WTC11 (cell line): ENCODE measurements around the gene CALY. TPM values are rescaled to one million over a fixed set of nuclear protein-coding genes. Genes with fewer than 3 reads are reported as not detected.

Experiments used
- ATAC-seq: fragments of 200-7000 bp; cut with Tn5 transposase; 2 replicates; pipeline ENCODE4 v1.10.0; 2021; ENCODE audit warnings: mild to moderate bottlenecking, moderate library complexity
- CTCF ChIA-PET: fragments of 300-600 bp; sonication (Branson Sonifier 250); formaldehyde crosslinking; loops from one replicate; lab custom pipeline; 2021; ENCODE audit warnings: antibody characterized with exemption; lab: Charles Lee
- POLR2A ChIA-PET: fragments of 350-600 bp; sonication (Branson Sonifier 250); formaldehyde crosslinking; loops from one replicate; lab custom pipeline; 2021; ENCODE audit warnings: antibody characterized with exemption; lab: Charles Lee
- DNase-seq: peaks from one replicate; pipeline ENCODE4 v3.0.0; 2021; ENCODE audit warnings: low spot score
- H3K27ac Mint-ChIP-seq: 2 replicates; pipeline ENCODE4 v1.8.0; 2021; ENCODE audit warnings: mixed read lengths
- H3K27me3 Mint-ChIP-seq: 2 replicates; pipeline ENCODE4 v1.8.0; 2021; ENCODE audit warnings: low read depth, mild to moderate bottlenecking, moderate library complexity, mixed read lengths
- H3K36me3 Mint-ChIP-seq: 2 replicates; pipeline ENCODE4 v1.8.0; 2021; ENCODE audit warnings: mixed read lengths
- H3K4me1 Mint-ChIP-seq: 2 replicates; pipeline ENCODE4 v1.8.0; 2022; ENCODE audit warnings: mixed read lengths
- H3K4me3 Mint-ChIP-seq: 2 replicates; pipeline ENCODE4 v1.8.0; 2021; ENCODE audit warnings: mild to moderate bottlenecking, moderate library complexity, mixed read lengths
- H3K9me3 Mint-ChIP-seq: 2 replicates; pipeline ENCODE4 v1.8.0; 2021; ENCODE audit warnings: mixed read lengths
- E2F4 ChIP-seq: sonication (generic); formaldehyde crosslinking; IDR thresholded peaks from 2 replicates; pipeline ENCODE4 v1.8.1; 2022; ENCODE audit warnings: low read depth, mild to moderate bottlenecking, moderate library complexity, missing genetic modification reagents, borderline replicate concordance
- ERG ChIP-seq: fragments of 250-450 bp; sonication (Bioruptor Pico); IDR thresholded peaks from 2 replicates; pipeline ENCODE4 v1.8.0; 2021; ENCODE audit warnings: mild to moderate bottlenecking
- GABPB1 ChIP-seq: sonication (generic); formaldehyde crosslinking; IDR thresholded peaks from 2 replicates; pipeline ENCODE4 v1.8.1; 2023; ENCODE audit warnings: mild to moderate bottlenecking, missing genetic modification reagents
- KAT7 ChIP-seq: sonication (generic); formaldehyde crosslinking; IDR thresholded peaks from 2 replicates; pipeline ENCODE4 v1.8.1; 2023; ENCODE audit warnings: missing genetic modification reagents, mild to moderate bottlenecking, borderline replicate concordance
- NR1H2 ChIP-seq: sonication (generic); formaldehyde crosslinking; IDR thresholded peaks from 2 replicates; pipeline ENCODE4 v1.9.0; 2021; ENCODE audit warnings: mild to moderate bottlenecking, moderate library complexity, missing genetic modification reagents
- OVOL2 ChIP-seq: fragments of 250-450 bp; sonication (Bioruptor Pico); IDR thresholded peaks from 2 replicates; pipeline ENCODE4 v1.9.0; 2021; ENCODE audit warnings: mild to moderate bottlenecking, borderline replicate concordance
- RELA ChIP-seq: sonication (generic); formaldehyde crosslinking; IDR thresholded peaks from 2 replicates; pipeline ENCODE4 v1.8.1; 2022; ENCODE audit warnings: missing genetic modification reagents, mild to moderate bottlenecking, borderline replicate concordance
- SMAD4 ChIP-seq: sonication (generic); formaldehyde crosslinking; IDR thresholded peaks from 2 replicates; pipeline ENCODE4 v1.8.0; 2022; ENCODE audit warnings: mild to moderate bottlenecking, missing genetic modification reagents
- SP1 ChIP-seq: sonication (generic); formaldehyde crosslinking; conservative IDR thresholded peaks from 2 replicates; pipeline ENCODE4 v1.8.1; 2022; ENCODE audit warnings: missing genetic modification reagents
- ZNF263 ChIP-seq: sonication (generic); formaldehyde crosslinking; IDR thresholded peaks from 2 replicates; pipeline ENCODE4 v1.8.1; 2022; ENCODE audit warnings: low read depth, mild to moderate bottlenecking, moderate library complexity, missing genetic modification reagents
- ZNF317 ChIP-seq: sonication (generic); formaldehyde crosslinking; IDR thresholded peaks from 2 replicates; pipeline ENCODE4 v1.8.1; 2023; ENCODE audit warnings: low read depth, mild to moderate bottlenecking, moderate library complexity, missing genetic modification reagents, borderline replicate concordance
- ZNF671 ChIP-seq: fragments of 250-450 bp; sonication (Bioruptor Pico); IDR thresholded peaks from 2 replicates; pipeline ENCODE4 v1.8.0; 2021; ENCODE audit warnings: mild to moderate bottlenecking
- total RNA-seq: library from RNA; stranded (reverse); gene quantifications from 3 replicates; pipeline ENCODE4 v1.2.3, GENCODE V29; 2021
- TF ChIP-seq, protein P1 (sequence below): sonication (generic); formaldehyde crosslinking; IDR thresholded peaks from 2 replicates; pipeline ENCODE4 v1.8.0; 2023; ENCODE audit warnings: mild to moderate bottlenecking, missing genetic modification reagents
- TF ChIP-seq, protein P2 (sequence below): sonication (generic); formaldehyde crosslinking; IDR thresholded peaks from 2 replicates; pipeline ENCODE4 v1.8.0; 2022; ENCODE audit warnings: mild to moderate bottlenecking, missing genetic modification reagents
- TF ChIP-seq, protein P3 (sequence below): sonication (generic); formaldehyde crosslinking; IDR thresholded peaks from 2 replicates; pipeline ENCODE4 v1.8.0; 2023; ENCODE audit warnings: missing genetic modification reagents, mild to moderate bottlenecking, borderline replicate concordance

Gene CALY
- total RNA-seq, 1 experiment from 2014 or later, result 0.63 TPM

DNA sequence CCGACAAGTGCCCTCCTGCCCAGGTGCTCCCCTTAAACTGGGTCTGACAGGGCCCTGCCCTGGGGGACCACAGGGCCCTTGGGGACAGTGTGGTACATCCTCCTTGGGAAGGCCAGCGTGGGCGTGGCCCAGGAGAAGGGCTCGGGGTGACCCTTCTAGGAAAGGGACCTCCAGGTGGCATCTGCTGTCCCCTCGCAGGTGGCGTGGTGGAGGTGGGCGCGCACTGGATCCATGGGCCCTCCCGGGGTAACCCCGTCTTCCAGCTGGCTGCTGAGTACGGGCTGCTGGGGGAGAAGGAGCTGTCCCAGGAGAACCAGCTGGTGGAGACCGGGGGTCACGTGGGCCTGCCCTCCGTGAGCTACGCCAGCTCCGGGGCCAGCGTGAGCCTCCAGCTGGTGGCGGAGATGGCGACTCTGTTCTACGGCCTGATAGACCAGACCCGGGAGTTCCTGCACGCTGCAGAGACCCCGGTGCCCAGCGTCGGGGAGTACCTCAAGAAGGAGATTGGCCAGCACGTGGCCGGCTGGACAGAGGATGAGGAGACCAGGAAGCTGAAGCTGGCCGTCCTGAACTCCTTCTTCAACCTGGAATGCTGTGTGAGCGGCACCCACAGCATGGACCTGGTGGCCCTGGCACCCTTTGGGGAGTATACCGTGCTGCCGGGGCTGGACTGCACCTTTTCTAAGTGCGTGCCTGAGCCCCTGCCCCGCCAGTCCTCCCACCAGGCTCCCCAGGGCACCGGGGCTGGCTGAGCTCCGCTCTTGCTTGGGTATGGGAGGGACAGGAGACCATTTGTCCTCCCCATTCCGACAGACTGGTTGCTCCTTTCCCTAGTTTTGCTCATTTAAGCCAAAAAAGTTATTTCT is 43.3 kb upstream of the CALY start:
- peak overlapping the region; percentile 60 for H3K4me3 Mint-ChIP-seq
- no peak overlapping the region for H3K27ac Mint-ChIP-seq
- peaks cover 57% of the 10 kb centered on the region for H3K27me3 Mint-ChIP-seq
- TF ChIP-seq ERG (no peak), KAT7 (CRISPR knock-in tag) (0 out of 2 replicates have a peak, but pooled peaks have one; percentile 27)
- TF ChIP-seq, all 79 proteins: peak for 1
- POLR2A ChIA-PET, result interaction anchor here (2.8 kb wide), 1 partner anchor 22 kb away, joined by 9 read pairs; the partner anchor contains the start of gene FUOM
- no peak for DNase-seq
- Mint-ChIP-seq H3K4me1 (no peaks in the 10 kb centered on the region), H3K9me3 (no peaks in the 10 kb centered on the region), H3K36me3 (no peaks in the 10 kb centered on the region)
- no peak for ATAC-seq
- CTCF ChIA-PET, result interaction anchor here (0.6 to 1.2 kb wide), 2 partner anchors 50 to 249 kb away, joined by 4 read pairs; no protein-coding TSS in a partner anchor

DNA sequence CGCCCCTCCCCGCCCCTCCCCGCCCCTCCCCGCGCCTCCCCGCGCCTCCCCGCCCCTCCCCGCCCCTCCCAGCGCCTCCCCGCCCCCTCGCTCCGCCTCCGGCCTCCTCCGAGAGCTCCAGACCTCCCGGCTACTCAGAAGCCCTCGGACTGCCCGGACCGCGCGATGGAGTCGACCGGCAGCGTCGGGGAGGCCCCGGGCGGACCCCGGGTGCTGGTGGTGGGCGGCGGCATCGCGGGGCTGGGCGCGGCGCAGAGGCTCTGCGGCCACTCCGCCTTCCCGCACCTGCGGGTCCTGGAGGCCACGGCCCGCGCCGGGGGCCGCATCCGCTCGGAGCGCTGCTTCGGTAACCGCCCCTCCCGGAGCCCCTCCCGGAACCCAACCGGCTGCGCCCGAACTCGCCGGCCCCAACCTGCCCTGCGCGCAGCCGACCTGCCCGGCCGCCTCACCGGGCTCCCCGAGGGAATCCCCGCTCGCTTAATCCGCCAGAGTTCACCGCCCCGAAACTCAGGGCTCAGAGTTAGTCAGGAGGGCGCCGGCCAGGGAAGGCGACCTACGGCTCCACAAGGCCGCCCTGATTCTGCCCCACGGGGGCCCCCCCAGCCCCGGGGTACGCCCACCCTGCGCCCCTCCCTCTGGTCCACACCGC is 42.6 kb upstream of the CALY start, which contains the start of gene PAOX:
TSS of gene PAOX (plus strand) at position 111 of the 649 bp plus-strand sequence. CDS start at position 166, 55 bp downstream.
- peaks cover 64% of the 10 kb centered on the region for H3K27me3 Mint-ChIP-seq
- POLR2A ChIA-PET, result interaction anchor here (2.8 kb wide), 1 partner anchor 21 kb away, joined by 9 read pairs; the partner anchor contains the start of gene FUOM
- H3K9me3 Mint-ChIP-seq, result no peaks in the 10 kb centered on the region
- CTCF ChIA-PET, result interaction anchor here (1.2 to 1.8 kb wide), 4 partner anchors 28 to 71 kb away, joined by 3 to 6 read pairs (median 5); no protein-coding TSS in a partner anchor
- peak within 1 kb of the TSS; percentile 72 for H3K4me3 Mint-ChIP-seq
- TF ChIP-seq RELA (CRISPR knock-in tag) (peak; percentile 20; the same call in 1 of the 2 replicates), SMAD4 (CRISPR knock-in tag) (no peak), SP1 (CRISPR knock-in tag) (no peak; the same call in 1 of the 2 replicates), E2F4 (CRISPR knock-in tag) (no peak)
- TF ChIP-seq, protein P1, sequence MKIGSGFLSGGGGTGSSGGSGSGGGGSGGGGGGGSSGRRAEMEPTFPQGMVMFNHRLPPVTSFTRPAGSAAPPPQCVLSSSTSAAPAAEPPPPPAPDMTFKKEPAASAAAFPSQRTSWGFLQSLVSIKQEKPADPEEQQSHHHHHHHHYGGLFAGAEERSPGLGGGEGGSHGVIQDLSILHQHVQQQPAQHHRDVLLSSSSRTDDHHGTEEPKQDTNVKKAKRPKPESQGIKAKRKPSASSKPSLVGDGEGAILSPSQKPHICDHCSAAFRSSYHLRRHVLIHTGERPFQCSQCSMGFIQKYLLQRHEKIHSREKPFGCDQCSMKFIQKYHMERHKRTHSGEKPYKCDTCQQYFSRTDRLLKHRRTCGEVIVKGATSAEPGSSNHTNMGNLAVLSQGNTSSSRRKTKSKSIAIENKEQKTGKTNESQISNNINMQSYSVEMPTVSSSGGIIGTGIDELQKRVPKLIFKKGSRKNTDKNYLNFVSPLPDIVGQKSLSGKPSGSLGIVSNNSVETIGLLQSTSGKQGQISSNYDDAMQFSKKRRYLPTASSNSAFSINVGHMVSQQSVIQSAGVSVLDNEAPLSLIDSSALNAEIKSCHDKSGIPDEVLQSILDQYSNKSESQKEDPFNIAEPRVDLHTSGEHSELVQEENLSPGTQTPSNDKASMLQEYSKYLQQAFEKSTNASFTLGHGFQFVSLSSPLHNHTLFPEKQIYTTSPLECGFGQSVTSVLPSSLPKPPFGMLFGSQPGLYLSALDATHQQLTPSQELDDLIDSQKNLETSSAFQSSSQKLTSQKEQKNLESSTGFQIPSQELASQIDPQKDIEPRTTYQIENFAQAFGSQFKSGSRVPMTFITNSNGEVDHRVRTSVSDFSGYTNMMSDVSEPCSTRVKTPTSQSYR (CRISPR knock-in tag), result no peak
- peak; percentile 70 for DNase-seq
- no peaks in the 10 kb centered on the region for H3K36me3 Mint-ChIP-seq
- H3K27ac Mint-ChIP-seq, result no peak within 1 kb of the TSS
- H3K4me1 Mint-ChIP-seq, result no peaks in the 10 kb centered on the region
- peak; percentile 76 for ATAC-seq

GRCh38 chr10:133378251-133379096 is 41.8 kb upstream of the CALY start:
- CTCF ChIA-PET, result interaction anchor here (1.3 to 1.8 kb wide), 4 partner anchors 27 to 70 kb away, joined by 3 to 6 read pairs (median 4); no protein-coding TSS in a partner anchor
- no peak for TF ChIP-seq OVOL2 (CRISPR knock-in tag)
- no peak for TF ChIP-seq ZNF263 (CRISPR knock-in tag)
- TF ChIP-seq ZNF317 (CRISPR knock-in tag), result no peak
- no peak for TF ChIP-seq ZNF671 (CRISPR knock-in tag)
- no peak for TF ChIP-seq NR1H2 (CRISPR knock-in tag)
- TF ChIP-seq GABPB1 (CRISPR knock-in tag), result peak; percentile 50; the same call in 1 of the 2 replicates
- TF ChIP-seq, protein P2, sequence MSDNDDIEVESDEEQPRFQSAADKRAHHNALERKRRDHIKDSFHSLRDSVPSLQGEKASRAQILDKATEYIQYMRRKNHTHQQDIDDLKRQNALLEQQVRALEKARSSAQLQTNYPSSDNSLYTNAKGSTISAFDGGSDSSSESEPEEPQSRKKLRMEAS (CRISPR knock-in tag), result 0 out of 2 replicates have a peak, but pooled peaks have one; percentile 42
- TF ChIP-seq, protein P3, sequence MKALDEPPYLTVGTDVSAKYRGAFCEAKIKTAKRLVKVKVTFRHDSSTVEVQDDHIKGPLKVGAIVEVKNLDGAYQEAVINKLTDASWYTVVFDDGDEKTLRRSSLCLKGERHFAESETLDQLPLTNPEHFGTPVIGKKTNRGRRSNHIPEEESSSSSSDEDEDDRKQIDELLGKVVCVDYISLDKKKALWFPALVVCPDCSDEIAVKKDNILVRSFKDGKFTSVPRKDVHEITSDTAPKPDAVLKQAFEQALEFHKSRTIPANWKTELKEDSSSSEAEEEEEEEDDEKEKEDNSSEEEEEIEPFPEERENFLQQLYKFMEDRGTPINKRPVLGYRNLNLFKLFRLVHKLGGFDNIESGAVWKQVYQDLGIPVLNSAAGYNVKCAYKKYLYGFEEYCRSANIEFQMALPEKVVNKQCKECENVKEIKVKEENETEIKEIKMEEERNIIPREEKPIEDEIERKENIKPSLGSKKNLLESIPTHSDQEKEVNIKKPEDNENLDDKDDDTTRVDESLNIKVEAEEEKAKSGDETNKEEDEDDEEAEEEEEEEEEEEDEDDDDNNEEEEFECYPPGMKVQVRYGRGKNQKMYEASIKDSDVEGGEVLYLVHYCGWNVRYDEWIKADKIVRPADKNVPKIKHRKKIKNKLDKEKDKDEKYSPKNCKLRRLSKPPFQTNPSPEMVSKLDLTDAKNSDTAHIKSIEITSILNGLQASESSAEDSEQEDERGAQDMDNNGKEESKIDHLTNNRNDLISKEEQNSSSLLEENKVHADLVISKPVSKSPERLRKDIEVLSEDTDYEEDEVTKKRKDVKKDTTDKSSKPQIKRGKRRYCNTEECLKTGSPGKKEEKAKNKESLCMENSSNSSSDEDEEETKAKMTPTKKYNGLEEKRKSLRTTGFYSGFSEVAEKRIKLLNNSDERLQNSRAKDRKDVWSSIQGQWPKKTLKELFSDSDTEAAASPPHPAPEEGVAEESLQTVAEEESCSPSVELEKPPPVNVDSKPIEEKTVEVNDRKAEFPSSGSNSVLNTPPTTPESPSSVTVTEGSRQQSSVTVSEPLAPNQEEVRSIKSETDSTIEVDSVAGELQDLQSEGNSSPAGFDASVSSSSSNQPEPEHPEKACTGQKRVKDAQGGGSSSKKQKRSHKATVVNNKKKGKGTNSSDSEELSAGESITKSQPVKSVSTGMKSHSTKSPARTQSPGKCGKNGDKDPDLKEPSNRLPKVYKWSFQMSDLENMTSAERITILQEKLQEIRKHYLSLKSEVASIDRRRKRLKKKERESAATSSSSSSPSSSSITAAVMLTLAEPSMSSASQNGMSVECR (CRISPR knock-in tag), result 0 out of 2 replicates have a peak, but pooled peaks have one; percentile 39

More at GRCh38 chr10:133378251-133379096, 41.8 kb upstream of the CALY start:
- ATAC-seq (peak; percentile 24), DNase-seq (peak; percentile 57)
- no peaks in the 10 kb centered on the region for H3K4me1 Mint-ChIP-seq
- no peaks in the 10 kb centered on the region for H3K9me3 Mint-ChIP-seq
- POLR2A ChIA-PET, result interaction anchor here (2.8 kb wide), 1 partner anchor 21 kb away, joined by 9 read pairs; the partner anchor contains the start of gene FUOM
- no peak overlapping the region for H3K27ac Mint-ChIP-seq
- no peaks in the 10 kb centered on the region for H3K36me3 Mint-ChIP-seq
- peak overlapping the region; percentile 72 for H3K4me3 Mint-ChIP-seq
- peaks cover 70% of the 10 kb centered on the region for H3K27me3 Mint-ChIP-seq
